ENCODE measurements around the gene CCND1.

CCND1 gene

GRCh38 chr11:69650832-69651344 lies 9.9 kb downstream of the CCND1 start:
- Histone ChIP-seq H3K4me1 (ENCODE audit: control insufficient read depth, low read depth, low read length) (no peaks in the 10 kb centered on the region), H3K9me3 (ENCODE audit: control insufficient read depth, low read depth, low read length) (no peaks in the 10 kb centered on the region), H3K9ac (ENCODE audit: low read length) (no peak overlapping the region), H3K4me3 (ENCODE audit: low read length) (no peak overlapping the region), H3K36me3 (ENCODE audit: control insufficient read depth, low read depth, low read length) (peaks cover 57% of the 10 kb centered on the region), H3K27ac (ENCODE audit: low read length) (no peak overlapping the region), H3K27me3 (ENCODE audit: control insufficient read depth, insufficient read depth, low read length) (no peaks in the 10 kb centered on the region)

GRCh38 chr11:69651834-69652620 lies 11.1 kb downstream of the CCND1 start:
- no peak overlapping the region for H3K9ac ChIP-seq (ENCODE audit: low read length)
- no peak overlapping the region for H3K4me3 ChIP-seq (ENCODE audit: low read length)
- H3K4me1 ChIP-seq (ENCODE audit: control insufficient read depth, low read depth, low read length): no peaks in the 10 kb centered on the region
- no peak overlapping the region for H3K27ac ChIP-seq (ENCODE audit: low read length)
- peaks cover 57% of the 10 kb centered on the region for H3K36me3 ChIP-seq (ENCODE audit: control insufficient read depth, low read depth, low read length)
- H3K27me3 ChIP-seq (ENCODE audit: control insufficient read depth, insufficient read depth, low read length): no peaks in the 10 kb centered on the region
- H3K9me3 ChIP-seq (ENCODE audit: control insufficient read depth, low read depth, low read length): no peaks in the 10 kb centered on the region

GRCh38 chr11:69652999-69653398 lies 12.0 kb downstream of the CCND1 start:
- Histone ChIP-seq H3K27me3 (ENCODE audit: control insufficient read depth, insufficient read depth, low read length) (no peaks in the 10 kb centered on the region), H3K36me3 (ENCODE audit: control insufficient read depth, low read depth, low read length) (peaks cover 53% of the 10 kb centered on the region), H3K4me1 (ENCODE audit: control insufficient read depth, low read depth, low read length) (peaks cover 7% of the 10 kb centered on the region)

GRCh38 chr11:69653406-69653960 lies 12.5 kb downstream of the CCND1 start:
- Histone ChIP-seq H3K9me3 (ENCODE audit: control insufficient read depth, low read depth, low read length) (no peaks in the 10 kb centered on the region), H3K36me3 (ENCODE audit: control insufficient read depth, low read depth, low read length) (peaks cover 49% of the 10 kb centered on the region), H3K27me3 (ENCODE audit: control insufficient read depth, insufficient read depth, low read length) (no peaks in the 10 kb centered on the region), H3K4me3 (ENCODE audit: low read length) (no peak overlapping the region), H3K27ac (ENCODE audit: low read length) (no peak overlapping the region), H3K9ac (ENCODE audit: low read length) (no peak overlapping the region), H3K4me1 (ENCODE audit: control insufficient read depth, low read depth, low read length) (peaks cover 9% of the 10 kb centered on the region)

More at GRCh38 chr11:69652999-69653398, 12.0 kb downstream of the CCND1 start:
- no peaks in the 10 kb centered on the region for H3K9me3 ChIP-seq (ENCODE audit: control insufficient read depth, low read depth, low read length)
- no peak overlapping the region for H3K27ac ChIP-seq (ENCODE audit: low read length)
- H3K9ac ChIP-seq (ENCODE audit: low read length): no peak overlapping the region
- H3K4me3 ChIP-seq (ENCODE audit: low read length): no peak overlapping the region

- no peak overlapping the region for H3K9ac ChIP-seq (ENCODE audit: low read length)
- no peak overlapping the region for H3K27ac ChIP-seq (ENCODE audit: low read length)
- H3K36me3 ChIP-seq (ENCODE audit: control insufficient read depth, low read depth, low read length): peaks cover 43% of the 10 kb centered on the region
- H3K9me3 ChIP-seq (ENCODE audit: control insufficient read depth, low read depth, low read length): no peaks in the 10 kb centered on the region
- peaks cover 15% of the 10 kb centered on the region for H3K4me1 ChIP-seq (ENCODE audit: control insufficient read depth, low read depth, low read length)
- no peak overlapping the region for H3K4me3 ChIP-seq (ENCODE audit: low read length)
- no peaks in the 10 kb centered on the region for H3K27me3 ChIP-seq (ENCODE audit: control insufficient read depth, insufficient read depth, low read length)
Observed at GRCh38 chr11:69654001-69654659, 13.2 kb downstream of the CCND1 start.

GRCh38 chr11:69654660-69655478 lies 13.9 kb downstream of the CCND1 start:
- H3K27me3 ChIP-seq (ENCODE audit: control insufficient read depth, insufficient read depth, low read length): no peaks in the 10 kb centered on the region
- no peak overlapping the region for H3K9ac ChIP-seq (ENCODE audit: low read length)
- H3K27ac ChIP-seq (ENCODE audit: low read length): no peak overlapping the region
- peaks cover 15% of the 10 kb centered on the region for H3K4me1 ChIP-seq (ENCODE audit: control insufficient read depth, low read depth, low read length)
- H3K36me3 ChIP-seq (ENCODE audit: control insufficient read depth, low read depth, low read length): peaks cover 36% of the 10 kb centered on the region
- no peak overlapping the region for H3K4me3 ChIP-seq (ENCODE audit: low read length)
- H3K9me3 ChIP-seq (ENCODE audit: control insufficient read depth, low read depth, low read length): no peaks in the 10 kb centered on the region

GRCh38 chr11:69655479-69656428 lies 14.8 kb downstream of the CCND1 start:
- Histone ChIP-seq H3K27ac (ENCODE audit: low read length) (no peak overlapping the region), H3K9ac (ENCODE audit: low read length) (no peak overlapping the region), H3K4me3 (ENCODE audit: low read length) (no peak overlapping the region), H3K36me3 (ENCODE audit: control insufficient read depth, low read depth, low read length) (peaks cover 31% of the 10 kb centered on the region), H3K27me3 (ENCODE audit: control insufficient read depth, insufficient read depth, low read length) (no peaks in the 10 kb centered on the region), H3K9me3 (ENCODE audit: control insufficient read depth, low read depth, low read length) (no peaks in the 10 kb centered on the region), H3K4me1 (ENCODE audit: control insufficient read depth, low read depth, low read length) (peaks cover 15% of the 10 kb centered on the region)

- Histone ChIP-seq H3K27ac (ENCODE audit: low read length) (no peak overlapping the region), H3K36me3 (ENCODE audit: control insufficient read depth, low read depth, low read length) (peaks cover 21% of the 10 kb centered on the region), H3K27me3 (ENCODE audit: control insufficient read depth, insufficient read depth, low read length) (no peaks in the 10 kb centered on the region), H3K4me3 (ENCODE audit: low read length) (no peak overlapping the region), H3K9me3 (ENCODE audit: control insufficient read depth, low read depth, low read length) (no peaks in the 10 kb centered on the region), H3K4me1 (ENCODE audit: control insufficient read depth, low read depth, low read length) (peaks cover 15% of the 10 kb centered on the region), H3K9ac (ENCODE audit: low read length) (no peak overlapping the region)
Observed at GRCh38 chr11:69656536-69657455, 15.8 kb downstream of the CCND1 start.

GRCh38 chr11:69657456-69657910 lies 16.5 kb downstream of the CCND1 start:
- Histone ChIP-seq H3K36me3 (ENCODE audit: control insufficient read depth, low read depth, low read length) (peaks cover 14% of the 10 kb centered on the region), H3K9me3 (ENCODE audit: control insufficient read depth, low read depth, low read length) (no peaks in the 10 kb centered on the region), H3K4me1 (ENCODE audit: control insufficient read depth, low read depth, low read length) (peaks cover 15% of the 10 kb centered on the region), H3K27ac (ENCODE audit: low read length) (no peak overlapping the region), H3K27me3 (ENCODE audit: control insufficient read depth, insufficient read depth, low read length) (no peaks in the 10 kb centered on the region), H3K9ac (ENCODE audit: low read length) (no peak overlapping the region), H3K4me3 (ENCODE audit: low read length) (no peak overlapping the region)

All from iPS-18a (cell line).